K562 (cell line): ENCODE data around the gene WNT11. TPM values are rescaled to one million over a fixed set of nuclear protein-coding genes. Genes with fewer than 3 reads are reported as not detected.

Experiments
- ATAC-seq: fragments of 200-7000 bp; cut with Tn5 transposase; 3 replicates; pipeline ENCODE4 v1.9.1; 2020; ENCODE audit warnings: moderate library complexity
- BruUV-seq: library from RNA; stranded (reverse); fragments of 400-500 nt; replicated peaks from 2 replicates; lab custom pipeline; 2021; lab: Mats Ljungman, UMichigan
- CTCF ChIA-PET: fragments of 300-600 bp; formaldehyde crosslinking; extraction: SDS; loops from one replicate; lab custom pipeline; 2021; ENCODE audit warnings: low intra/inter-chr PET ratio; lab: Yijun Ruan, JAX
- POLR2A ChIA-PET: fragments of 300-600, 350-650 bp; sonication (Branson Sonifier 250); formaldehyde crosslinking; extraction: SDS; loops from one replicate; lab custom pipeline; 2021; ENCODE audit warnings: antibody characterized with exemption, inconsistent platforms; lab: Yijun Ruan, JAX
- DNase-seq, 4 experiments: peaks; one replicate each; pipeline versions ENCODE4 v3.0.0 to v3.0.0-alpha.2; 2011 to 2018; ENCODE audit warnings: low spot score in 3 of 4, mixed read lengths in 3 of 4; ENCODE audit errors: extremely low read depth in 1 of 4
- FAIRE-seq: peaks from 2 replicates; lab custom pipeline; 2011; peaks lifted over from hg19 to GRCh38; lab: Jason Lieb, UNC
- H2AFZ ChIP-seq: 2 replicates; pipeline ENCODE4 v1.6.0; 2011; ENCODE audit warnings: low read depth, low read length, control low read depth, inconsistent platforms
- H3K27ac ChIP-seq: fragments of 200-600 bp; 3 replicates; pipeline ENCODE4 v1.8.0; 2011; ENCODE audit warnings: low read depth, mild to moderate bottlenecking, control low read depth, inconsistent platforms, low read length, moderate library complexity, mixed read lengths; ENCODE audit errors: extremely low read depth
- H3K27me3 ChIP-seq, 2 experiments: fragments of 300-600 bp in 1 of 2; 2 replicates in 1 of 2; 3 replicates in 1 of 2; pipeline versions ENCODE4 v1.6.0 to v1.8.0; 2011; ENCODE audit warnings: inconsistent platforms in 2 of 2, low read length in 2 of 2, mild to moderate bottlenecking in 1 of 2, mixed read lengths in 1 of 2, moderate library complexity in 1 of 2; ENCODE audit not compliant: control insufficient read depth in 2 of 2, insufficient read depth in 2 of 2
- H3K36me3 ChIP-seq: fragments of 300-600 bp; 3 replicates; pipeline ENCODE4 v1.8.0; 2011; ENCODE audit warnings: mild to moderate bottlenecking, low read length, inconsistent platforms; ENCODE audit not compliant: control insufficient read depth, insufficient read depth
- H3K4me1 ChIP-seq, 2 experiments: fragments of 200-600 bp in 1 of 2; replicated peaks in 1 of 2; 2 replicates in 1 of 2; 3 replicates in 1 of 2; pipeline versions ENCODE4 v1.5.1 to v1.8.0; 2011; ENCODE audit warnings: inconsistent platforms in 2 of 2, low read length in 2 of 2, mild to moderate bottlenecking in 1 of 2, mixed read lengths in 1 of 2, moderate library complexity in 1 of 2; ENCODE audit not compliant: control insufficient read depth in 2 of 2, insufficient read depth in 2 of 2
- H3K4me2 ChIP-seq: 2 replicates; pipeline ENCODE4 v1.6.1; 2011; ENCODE audit warnings: low read length, control low read depth, inconsistent platforms, mixed read lengths; ENCODE audit not compliant: insufficient read depth
- H3K4me3 ChIP-seq: fragments of 200-600 bp; sonication (generic), shearing (Covaris generic); 2 replicates; pipeline ENCODE4 v1.5.1; 2016; ENCODE audit warnings: control low read depth, inconsistent platforms
- H3K79me2 ChIP-seq: fragments of 200-600 bp; 3 replicates; pipeline ENCODE4 v1.8.0; 2011; ENCODE audit warnings: low read length, inconsistent platforms; ENCODE audit not compliant: control insufficient read depth, insufficient read depth
- H3K9ac ChIP-seq, 2 experiments: 2 replicates each; pipeline versions ENCODE4 v1.6.0 to v1.6.1; 2011; ENCODE audit warnings: low read depth in 2 of 2, low read length in 2 of 2, control low read depth in 1 of 2, inconsistent platforms in 1 of 2, mild to moderate bottlenecking in 1 of 2, mixed read lengths in 1 of 2; ENCODE audit not compliant: insufficient read depth in 1 of 2
- H3K9me1 ChIP-seq: one replicate; pipeline ENCODE4 v1.6.0; 2011; ENCODE audit warnings: inconsistent platforms, mild to moderate bottlenecking, low read length, moderate library complexity; ENCODE audit not compliant: control insufficient read depth, insufficient read depth
- H3K9me3 ChIP-seq: replicated peaks from 2 replicates; pipeline ENCODE4 v1.5.1; 2011; ENCODE audit warnings: low read depth, low read length, inconsistent platforms; ENCODE audit not compliant: control insufficient read depth, insufficient read depth
- H4K20me1 ChIP-seq: replicated peaks from 2 replicates; pipeline ENCODE4 v1.6.1; 2011; ENCODE audit warnings: low read length, inconsistent platforms, mixed read lengths; ENCODE audit not compliant: control insufficient read depth, insufficient read depth
- BCOR ChIP-seq: fragments of 450-650 bp; IDR thresholded peaks from 2 replicates; pipeline ENCODE4 v1.6.1; 2016
- C11orf30 ChIP-seq: fragments of 450-650 bp; IDR thresholded peaks from 2 replicates; pipeline ENCODE4 v1.6.1; 2016; ENCODE audit warnings: low read depth, mild to moderate bottlenecking
- PCBP2 ChIP-seq: fragments of 200-400 bp; formaldehyde crosslinking; IDR thresholded peaks from 2 replicates; pipeline ENCODE4 v1.6.1; 2018; ENCODE audit warnings: low read length, low read depth, mild to moderate bottlenecking, moderate library complexity; ENCODE audit not compliant: poor library complexity, severe bottlenecking
- ZNF589 ChIP-seq: fragments of 200-800 bp; sonication (Bioruptor generic); IDR thresholded peaks from 2 replicates; pipeline ENCODE4 v1.6.1; 2016; ENCODE audit warnings: low read depth, missing genetic modification characterization, missing compliant biosample characterization
- ZNF609 ChIP-seq: sonication (generic); formaldehyde crosslinking; IDR thresholded peaks from 2 replicates; pipeline ENCODE4 v1.8.1; 2023; ENCODE audit warnings: missing genetic modification reagents, mild to moderate bottlenecking, borderline replicate concordance
- WGBS: fragments of 100-300 bp; shearing (Covaris generic); methylation state at CpG from one replicate; pipeline ENCODE4 v1.1.6; 2016; ENCODE audit warnings: low coverage, mixed read lengths; ENCODE audit not compliant: insufficient coverage; ENCODE audit errors: missing lambda C conversion rate; 5-methylcytosine and 5-hydroxymethylcytosine counted together
- in situ Hi-C: fragments of 300-500 bp; cut with MboI; formaldehyde crosslinking; loops from 4 replicates; pipeline ENCODE4 v1.15.0; 2018; ENCODE audit warnings: inconsistent platforms, mixed read lengths
- intact Hi-C: fragments of 100-400 bp; cut with micrococcal nuclease; formaldehyde crosslinking; loops from 2 replicates; pipeline ENCODE4 v1.14.2; 2022
- polyA plus RNA-seq, 8 experiments: library from polyadenylated mRNA; depleted of rRNA in 4 of 8; stranded (reverse) in 5 of 8; unstranded in 3 of 8; fragments of >200 nt; fragmentation: Nextera tagmentation in 2 of 8; fragmentation: Illumina TruSeq in 1 of 8; extraction: Ambion mirVana in 2 of 8; extraction: Trizol in 1 of 8; gene quantifications; 2 replicates each; pipeline versions ENCODE4 v1.2.1 to v1.2.3, GENCODE V29; 2011 to 2014; ENCODE audit warnings: inconsistent platforms in 1 of 8, missing spikeins in 1 of 8
- total RNA-seq, 7 experiments: library from RNA; depleted of rRNA in 6 of 7; stranded (reverse); fragments of >200 nt in 6 of 7; fragmentation: Illumina TruSeq in 2 of 7; extraction: Trizol in 2 of 7; gene quantifications; 2 replicates each; pipeline versions ENCODE4 v1.2.1 to v1.2.3, GENCODE V29; 2011 to 2021; ENCODE audit warnings: low replicate concordance in 1 of 7

The WNT11 gene
- total and polyA plus RNA-seq, 9 of the 15 experiments (the other 6 are each of a cell fraction or from before 2014, with no cell fraction given), result 0.03 to 0.20 (median 0.09) TPM; not detected in 4

DNA sequence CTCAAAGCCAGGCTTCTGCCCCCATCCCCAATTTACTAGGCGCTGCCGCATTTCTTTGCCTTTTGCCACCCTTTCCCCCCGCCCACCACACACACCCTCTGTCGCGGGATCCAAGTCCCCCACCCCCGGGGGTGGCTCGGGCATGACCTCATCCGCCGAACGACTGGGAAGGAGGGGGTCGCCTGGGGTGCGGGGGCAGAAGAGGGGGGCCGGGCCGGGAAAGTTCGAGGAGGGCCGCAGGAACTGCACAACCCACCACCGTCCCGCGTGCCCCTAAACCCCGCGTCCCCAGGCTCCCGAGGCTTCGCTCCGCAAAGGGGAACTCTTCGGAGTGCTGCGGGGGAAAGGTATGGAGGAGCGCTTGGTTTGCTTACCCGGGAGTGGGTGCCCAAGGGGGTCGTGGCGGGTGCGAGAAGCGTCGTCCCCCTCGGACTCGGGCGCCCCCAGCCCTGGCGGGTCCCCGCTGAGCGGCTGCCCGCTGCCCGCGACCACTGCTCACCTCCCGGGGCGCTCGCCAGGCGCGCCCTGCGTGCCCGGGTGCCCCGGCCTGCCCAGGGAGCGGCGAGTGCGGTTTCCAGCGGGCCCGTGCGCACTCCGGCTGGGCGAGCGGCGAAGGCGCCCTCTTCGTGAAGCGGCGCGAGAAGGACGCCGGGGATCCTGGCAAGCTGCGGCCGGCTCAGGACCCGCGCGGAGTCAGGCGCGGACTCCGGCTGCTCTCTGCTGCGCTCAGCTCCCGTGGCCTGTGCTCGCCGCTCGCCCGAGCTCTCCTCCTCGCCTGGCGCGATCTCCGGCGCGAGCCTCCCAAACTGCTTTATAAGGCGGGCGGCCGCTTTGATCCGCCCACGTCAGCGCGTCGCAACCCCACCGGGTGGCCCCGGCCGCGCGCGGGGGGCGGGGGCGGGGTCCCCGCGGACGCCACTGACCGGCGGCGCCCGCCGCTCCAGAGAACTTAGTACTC is 4.0 kb upstream of the WNT11 start (continued):
- TF ChIP-seq ZNF609 (CRISPR knock-in tag) (no peak), BCOR (no peak)

DNA sequence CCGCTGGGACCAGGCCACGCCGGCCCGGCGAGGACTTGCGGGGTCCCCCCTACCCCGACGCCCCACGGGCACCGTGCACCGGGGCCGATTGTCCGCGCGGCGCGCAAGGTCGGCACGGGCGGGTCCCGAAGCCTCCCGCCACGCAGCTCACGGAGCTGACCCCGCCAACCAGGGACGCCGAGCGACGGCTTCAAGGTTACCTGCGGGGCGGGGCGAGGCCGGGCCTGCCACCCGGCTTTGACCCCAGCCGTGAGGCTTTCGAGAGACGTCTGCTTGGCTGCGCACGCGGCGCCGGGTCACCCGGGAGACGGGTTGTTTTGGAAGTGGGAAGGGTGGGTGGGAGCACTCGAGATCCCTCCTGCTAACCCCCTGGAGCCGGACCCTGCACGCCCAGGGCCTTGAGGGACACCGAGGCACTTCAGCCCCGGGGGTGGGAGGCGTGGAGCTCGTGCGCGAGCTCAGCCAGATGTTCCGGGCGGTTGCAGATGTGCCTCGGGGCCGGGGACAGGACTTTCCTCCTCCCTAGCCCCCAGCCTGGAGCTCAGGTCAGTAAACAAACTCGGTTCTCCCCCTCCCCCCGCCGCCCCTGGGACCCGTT is 3.2 kb upstream of the WNT11 start:
- H3K9me3 ChIP-seq, result no peaks in the 10 kb centered on the region
- H3K27me3 ChIP-seq, result peaks cover 0 to 26% of the 10 kb centered on the region in 2 experiments; a peak in 2 of 5 replicates
- in situ Hi-C loops, result no loop called here
- no peak overlapping the region for H3K27ac ChIP-seq
- DNase-seq (no peak), FAIRE-seq (no peak), ATAC-seq (no peak)
- no peak overlapping the region for H3K4me3 ChIP-seq
- no peak overlapping the region for H2AFZ ChIP-seq
- no peaks in the 10 kb centered on the region for H3K9me1 ChIP-seq
- intact Hi-C loops, result loop anchor here (5.0 to 10.0 kb wide), 2 partner anchors 57 to 475 kb away; no protein-coding TSS in a partner anchor
- no TSS peak for BruUV-seq
- no peaks in the 10 kb centered on the region for H3K79me2 ChIP-seq
- POLR2A ChIA-PET, result no interaction called here
- H3K36me3 ChIP-seq, result no peaks in the 10 kb centered on the region
- no peak for TF ChIP-seq C11orf30
- TF ChIP-seq ZNF589 (CRISPR knock-in tag), result no peak
- no peak for TF ChIP-seq PCBP2
- H3K4me2 ChIP-seq, result no peak overlapping the region
- no peaks in the 10 kb centered on the region for H4K20me1 ChIP-seq
- H3K9ac ChIP-seq, result no peak overlapping the region
- H3K4me1 ChIP-seq, result peaks cover 18 to 55% of the 10 kb centered on the region in 2 experiments; a peak in 4 of 5 replicates
- WGBS, result 82% methylated on average over 11 of the region's 61 CpGs
- CTCF ChIA-PET, result no interaction called here
